HG03520 (cell line): ENCODE results near the gene CFHR1.

Experiments
- ATAC-seq: cut with Tn5 transposase; IDR thresholded peaks from one replicate; pipeline ENCODE4 v1.9.1; 2021; ENCODE audit warnings: mild to moderate bottlenecking, moderate library complexity; ENCODE audit not compliant: unreplicated experiment

Gene CFHR1

GRCh38 chr1:196873385-196873784 lies 53.9 kb downstream of the CFHR1 start:
- ATAC-seq: no peak

- ATAC-seq: no peak
These were observed 56.4 kb downstream of the CFHR1 start for GRCh38 chr1:196875935-196876334.

GRCh38 chr1:196877964-196878363 lies 58.4 kb downstream of the CFHR1 start:
- no peak for ATAC-seq
